Measurements from ENCODE around the gene ZFR.

DNA sequence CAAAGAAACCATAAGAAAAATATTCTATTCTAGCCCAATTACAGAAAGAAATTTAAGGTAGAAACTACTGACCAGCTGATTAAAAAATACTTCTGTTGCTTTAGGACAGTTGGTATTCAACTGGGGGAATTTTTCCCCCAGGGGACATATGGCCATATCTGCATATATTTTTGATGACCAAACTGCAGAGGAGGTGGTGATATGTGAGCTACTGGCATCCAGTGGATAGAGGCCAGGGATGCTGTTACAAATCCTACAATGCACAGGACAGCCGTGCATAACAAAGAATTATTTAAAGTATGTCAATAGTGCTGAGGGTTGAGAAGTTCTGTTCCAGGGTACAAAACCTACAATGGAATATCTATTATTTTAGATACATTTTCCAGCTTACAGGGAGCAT, 24.0 kb downstream of the ZFR start:
- TF ChIP-seq, protein P1, sequence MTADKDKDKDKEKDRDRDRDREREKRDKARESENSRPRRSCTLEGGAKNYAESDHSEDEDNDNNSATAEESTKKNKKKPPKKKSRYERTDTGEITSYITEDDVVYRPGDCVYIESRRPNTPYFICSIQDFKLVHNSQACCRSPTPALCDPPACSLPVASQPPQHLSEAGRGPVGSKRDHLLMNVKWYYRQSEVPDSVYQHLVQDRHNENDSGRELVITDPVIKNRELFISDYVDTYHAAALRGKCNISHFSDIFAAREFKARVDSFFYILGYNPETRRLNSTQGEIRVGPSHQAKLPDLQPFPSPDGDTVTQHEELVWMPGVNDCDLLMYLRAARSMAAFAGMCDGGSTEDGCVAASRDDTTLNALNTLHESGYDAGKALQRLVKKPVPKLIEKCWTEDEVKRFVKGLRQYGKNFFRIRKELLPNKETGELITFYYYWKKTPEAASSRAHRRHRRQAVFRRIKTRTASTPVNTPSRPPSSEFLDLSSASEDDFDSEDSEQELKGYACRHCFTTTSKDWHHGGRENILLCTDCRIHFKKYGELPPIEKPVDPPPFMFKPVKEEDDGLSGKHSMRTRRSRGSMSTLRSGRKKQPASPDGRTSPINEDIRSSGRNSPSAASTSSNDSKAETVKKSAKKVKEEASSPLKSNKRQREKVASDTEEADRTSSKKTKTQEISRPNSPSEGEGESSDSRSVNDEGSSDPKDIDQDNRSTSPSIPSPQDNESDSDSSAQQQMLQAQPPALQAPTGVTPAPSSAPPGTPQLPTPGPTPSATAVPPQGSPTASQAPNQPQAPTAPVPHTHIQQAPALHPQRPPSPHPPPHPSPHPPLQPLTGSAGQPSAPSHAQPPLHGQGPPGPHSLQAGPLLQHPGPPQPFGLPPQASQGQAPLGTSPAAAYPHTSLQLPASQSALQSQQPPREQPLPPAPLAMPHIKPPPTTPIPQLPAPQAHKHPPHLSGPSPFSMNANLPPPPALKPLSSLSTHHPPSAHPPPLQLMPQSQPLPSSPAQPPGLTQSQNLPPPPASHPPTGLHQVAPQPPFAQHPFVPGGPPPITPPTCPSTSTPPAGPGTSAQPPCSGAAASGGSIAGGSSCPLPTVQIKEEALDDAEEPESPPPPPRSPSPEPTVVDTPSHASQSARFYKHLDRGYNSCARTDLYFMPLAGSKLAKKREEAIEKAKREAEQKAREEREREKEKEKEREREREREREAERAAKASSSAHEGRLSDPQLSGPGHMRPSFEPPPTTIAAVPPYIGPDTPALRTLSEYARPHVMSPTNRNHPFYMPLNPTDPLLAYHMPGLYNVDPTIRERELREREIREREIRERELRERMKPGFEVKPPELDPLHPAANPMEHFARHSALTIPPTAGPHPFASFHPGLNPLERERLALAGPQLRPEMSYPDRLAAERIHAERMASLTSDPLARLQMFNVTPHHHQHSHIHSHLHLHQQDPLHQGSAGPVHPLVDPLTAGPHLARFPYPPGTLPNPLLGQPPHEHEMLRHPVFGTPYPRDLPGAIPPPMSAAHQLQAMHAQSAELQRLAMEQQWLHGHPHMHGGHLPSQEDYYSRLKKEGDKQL (CRISPR knock-in tag; IDR thresholded peaks at IDR 0.05; ENCODE audit: borderline replicate concordance) = no peak
- no peak for TF ChIP-seq WHSC1 (IDR thresholded peaks at IDR 0.05; ENCODE audit: low read length)
- TF ChIP-seq PHF20 (IDR thresholded peaks at IDR 0.05; ENCODE audit: partially characterized antibody) = no peak
- no peak for TF ChIP-seq CTCF (IDR thresholded peaks at IDR 0.05 in 2 of 3, conservative IDR thresholded peaks at IDR 0.05 in 1 of 3; ENCODE audit: insufficient read depth in 2 of 3, low read depth in 1 of 3, low read length in 3 of 3)
- TF ChIP-seq ZNF232 (CRISPR knock-in tag; IDR thresholded peaks at IDR 0.05) = no peak
- TF ChIP-seq SOX6 (IDR thresholded peaks at IDR 0.05) = no peak
- TF ChIP-seq, protein P2, sequence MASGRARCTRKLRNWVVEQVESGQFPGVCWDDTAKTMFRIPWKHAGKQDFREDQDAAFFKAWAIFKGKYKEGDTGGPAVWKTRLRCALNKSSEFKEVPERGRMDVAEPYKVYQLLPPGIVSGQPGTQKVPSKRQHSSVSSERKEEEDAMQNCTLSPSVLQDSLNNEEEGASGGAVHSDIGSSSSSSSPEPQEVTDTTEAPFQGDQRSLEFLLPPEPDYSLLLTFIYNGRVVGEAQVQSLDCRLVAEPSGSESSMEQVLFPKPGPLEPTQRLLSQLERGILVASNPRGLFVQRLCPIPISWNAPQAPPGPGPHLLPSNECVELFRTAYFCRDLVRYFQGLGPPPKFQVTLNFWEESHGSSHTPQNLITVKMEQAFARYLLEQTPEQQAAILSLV (tag; IDR thresholded peaks at IDR 0.05) = no peak
- TF ChIP-seq, protein P3, sequence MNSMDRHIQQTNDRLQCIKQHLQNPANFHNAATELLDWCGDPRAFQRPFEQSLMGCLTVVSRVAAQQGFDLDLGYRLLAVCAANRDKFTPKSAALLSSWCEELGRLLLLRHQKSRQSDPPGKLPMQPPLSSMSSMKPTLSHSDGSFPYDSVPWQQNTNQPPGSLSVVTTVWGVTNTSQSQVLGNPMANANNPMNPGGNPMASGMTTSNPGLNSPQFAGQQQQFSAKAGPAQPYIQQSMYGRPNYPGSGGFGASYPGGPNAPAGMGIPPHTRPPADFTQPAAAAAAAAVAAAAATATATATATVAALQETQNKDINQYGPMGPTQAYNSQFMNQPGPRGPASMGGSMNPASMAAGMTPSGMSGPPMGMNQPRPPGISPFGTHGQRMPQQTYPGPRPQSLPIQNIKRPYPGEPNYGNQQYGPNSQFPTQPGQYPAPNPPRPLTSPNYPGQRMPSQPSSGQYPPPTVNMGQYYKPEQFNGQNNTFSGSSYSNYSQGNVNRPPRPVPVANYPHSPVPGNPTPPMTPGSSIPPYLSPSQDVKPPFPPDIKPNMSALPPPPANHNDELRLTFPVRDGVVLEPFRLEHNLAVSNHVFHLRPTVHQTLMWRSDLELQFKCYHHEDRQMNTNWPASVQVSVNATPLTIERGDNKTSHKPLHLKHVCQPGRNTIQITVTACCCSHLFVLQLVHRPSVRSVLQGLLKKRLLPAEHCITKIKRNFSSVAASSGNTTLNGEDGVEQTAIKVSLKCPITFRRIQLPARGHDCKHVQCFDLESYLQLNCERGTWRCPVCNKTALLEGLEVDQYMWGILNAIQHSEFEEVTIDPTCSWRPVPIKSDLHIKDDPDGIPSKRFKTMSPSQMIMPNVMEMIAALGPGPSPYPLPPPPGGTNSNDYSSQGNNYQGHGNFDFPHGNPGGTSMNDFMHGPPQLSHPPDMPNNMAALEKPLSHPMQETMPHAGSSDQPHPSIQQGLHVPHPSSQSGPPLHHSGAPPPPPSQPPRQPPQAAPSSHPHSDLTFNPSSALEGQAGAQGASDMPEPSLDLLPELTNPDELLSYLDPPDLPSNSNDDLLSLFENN (IDR thresholded peaks at IDR 0.05; ENCODE audit: low read depth in 2 of 2, low read length in 2 of 2) = no peak
- no peak for TF ChIP-seq HIVEP1 (CRISPR knock-in tag; IDR thresholded peaks at IDR 0.05)
- no peak for TF ChIP-seq ZNF398 (CRISPR knock-in tag; IDR thresholded peaks at IDR 0.05)
- no peak for TF ChIP-seq DNMT1 (IDR thresholded peaks at IDR 0.05)
